Keratinocyte (primary cell): ENCODE results near the gene SLC12A9. TPM values are rescaled to one million over a fixed set of nuclear protein-coding genes. Genes with fewer than 3 reads are reported as not detected.

Experiments
- DNase-seq: peaks from one replicate; pipeline ENCODE4 v3.0.0-alpha.2; 2011; ENCODE audit warnings: low read depth, missing footprints, low spot score
- FAIRE-seq: peaks from 2 replicates; lab custom pipeline; 2011; peaks lifted over from hg19 to GRCh38; lab: Jason Lieb, UNC
- H2AFZ ChIP-seq: 2 replicates; pipeline ENCODE4 v1.6.0; 2012; ENCODE audit warnings: low read length, control low read depth, inconsistent platforms; ENCODE audit not compliant: control insufficient read depth
- H3K27ac ChIP-seq: 2 replicates; pipeline ENCODE4 v1.5.1; 2011; ENCODE audit warnings: low read length; ENCODE audit not compliant: control insufficient read depth, insufficient read depth
- H3K27me3 ChIP-seq: 3 replicates; pipeline ENCODE4 v1.6.0; 2011; ENCODE audit warnings: low read length; ENCODE audit not compliant: control insufficient read depth, insufficient read depth; ENCODE audit errors: extremely low read depth
- H3K36me3 ChIP-seq, 2 experiments: 2 replicates in 1 of 2; 3 replicates in 1 of 2; pipeline ENCODE4 v1.5.1; 2011; ENCODE audit warnings: low read length in 2 of 2, mild to moderate bottlenecking in 1 of 2; ENCODE audit not compliant: control insufficient read depth in 2 of 2, insufficient read depth in 2 of 2; ENCODE audit errors: extremely low read depth in 1 of 2
- H3K4me1 ChIP-seq: 3 replicates; pipeline ENCODE4 v1.5.1; 2011; ENCODE audit warnings: low read length; ENCODE audit not compliant: control insufficient read depth, insufficient read depth; ENCODE audit errors: extremely low read depth
- H3K4me2 ChIP-seq: 3 replicates; pipeline ENCODE4 v1.6.0; 2011; ENCODE audit warnings: low read depth, low read length; ENCODE audit not compliant: control insufficient read depth, insufficient read depth; ENCODE audit errors: extremely low read depth
- H3K4me3 ChIP-seq, 3 experiments: fragments of 200-600 bp in 1 of 3; sonication (generic) in 1 of 3; 2 replicates in 2 of 3; 3 replicates in 1 of 3; pipeline ENCODE4 v1.5.1; 2011 to 2016; ENCODE audit warnings: low read length in 3 of 3, mild to moderate bottlenecking in 3 of 3, control low read depth in 2 of 3, inconsistent platforms in 1 of 3, low read depth in 1 of 3, mixed read lengths in 1 of 3, mixed run types in 1 of 3, moderate library complexity in 1 of 3; ENCODE audit not compliant: control insufficient read depth in 2 of 3, insufficient read depth in 2 of 3; ENCODE audit errors: extremely low read depth in 1 of 3
- H3K79me2 ChIP-seq: 2 replicates; pipeline ENCODE4 v1.6.0; 2012; ENCODE audit warnings: low read length; ENCODE audit not compliant: control insufficient read depth, insufficient read depth
- H3K9ac ChIP-seq: 3 replicates; pipeline ENCODE4 v1.6.0; 2011; ENCODE audit warnings: low read length; ENCODE audit not compliant: control insufficient read depth, insufficient read depth; ENCODE audit errors: extremely low read depth
- H3K9me1 ChIP-seq: 3 replicates; pipeline ENCODE4 v1.6.0; 2011; ENCODE audit warnings: low read length; ENCODE audit not compliant: control insufficient read depth, insufficient read depth; ENCODE audit errors: extremely low read depth
- H3K9me3 ChIP-seq: 2 replicates; pipeline ENCODE4 v1.5.1; 2012; ENCODE audit warnings: low read depth, low read length; ENCODE audit not compliant: control insufficient read depth
- H4K20me1 ChIP-seq: 3 replicates; pipeline ENCODE4 v1.6.0; 2011; ENCODE audit warnings: low read length; ENCODE audit not compliant: control insufficient read depth, insufficient read depth; ENCODE audit errors: extremely low read depth
- CTCF ChIP-seq, 3 experiments: IDR thresholded peaks in 1 of 3; conservative IDR thresholded peaks in 1 of 3; optimal IDR thresholded peaks in 1 of 3; 2 replicates in 2 of 3; 3 replicates in 1 of 3; pipeline versions ENCODE3 to v1.5.1; 2011; ENCODE audit warnings: low read length in 3 of 3, mild to moderate bottlenecking in 3 of 3, moderate library complexity in 2 of 3, control low read depth in 1 of 3, inconsistent platforms in 1 of 3; ENCODE audit not compliant: insufficient read depth in 2 of 3; ENCODE audit errors: extremely low read depth in 1 of 3
- EZH2 ChIP-seq: IDR thresholded peaks from one replicate; pipeline ENCODE4 v1.6.1; 2012; ENCODE audit warnings: inconsistent platforms, mild to moderate bottlenecking, low read length, moderate library complexity
- dilution Hi-C: fragments of 300-500 bp; cut with MboI; formaldehyde crosslinking; loops from one replicate; pipeline ENCODE4 v1.7.0; 2020; ENCODE audit warnings: low sequenced_read_pairs; ENCODE audit not compliant: extremely low pct_ligation_motif_present
- polyA plus RNA-seq, 5 experiments: library from polyadenylated mRNA; depleted of rRNA in 3 of 5; stranded (reverse) in 3 of 5; stranded (forward) in 1 of 5; unstranded in 1 of 5; fragments of >200 nt; gene quantifications; 1 replicate in 1 of 5; 2 replicates in 3 of 5; 3 replicates in 1 of 5; pipeline versions ENCODE4 v1.2.1 to v1.2.3, GENCODE V29; 2011 to 2012; ENCODE audit warnings: missing spikeins in 2 of 5, low read depth in 1 of 5, low replicate concordance in 1 of 5

SLC12A9 gene
- polyA plus RNA-seq, 1 donor (not counting 4 experiments of a cell fraction or from before 2014, with no cell fraction given) = 19.8 TPM

GRCh38 chr7:100864263-100864845 is 11.8 kb downstream of the SLC12A9 start:
- H4K20me1 ChIP-seq = no peaks in the 10 kb centered on the region
- H3K4me3 ChIP-seq = no peak overlapping the region
- H2AFZ ChIP-seq = no peak overlapping the region
- TF ChIP-seq CTCF (optimal IDR thresholded peaks at IDR 0.05 in 1 of 3, IDR thresholded peaks at IDR 0.05 in 1 of 3, conservative IDR thresholded peaks at IDR 0.05 in 1 of 3; ENCODE audit: extremely low read depth in 1 of 3, insufficient read depth in 2 of 3, low read length in 3 of 3) (no peak), EZH2 (no peak)
- H3K27ac ChIP-seq = no peak overlapping the region
- H3K4me1 ChIP-seq = peaks cover 29% of the 10 kb centered on the region
- H3K79me2 ChIP-seq = peaks cover 22% of the 10 kb centered on the region
- DNase-seq (no peak), FAIRE-seq (no peak)
- H3K27me3 ChIP-seq = no peaks in the 10 kb centered on the region
- H3K36me3 ChIP-seq = peaks cover 14 to 28% of the 10 kb centered on the region in 2 experiments
- H3K4me2 ChIP-seq = no peak overlapping the region
- no peaks in the 10 kb centered on the region for H3K9me3 ChIP-seq
- no peaks in the 10 kb centered on the region for H3K9me1 ChIP-seq
- dilution Hi-C loops = no loop called here
- H3K9ac ChIP-seq = no peak overlapping the region

GRCh38 chr7:100865372-100865911 is 12.9 kb downstream of the SLC12A9 start:
- Histone ChIP-seq H4K20me1 (no peaks in the 10 kb centered on the region), H3K36me3 (peaks cover 11 to 27% of the 10 kb centered on the region in 2 experiments), H3K9me1 (no peaks in the 10 kb centered on the region), H3K4me3 (peak overlapping the region; percentile 46 to 97 (median 95)), H3K27ac (peak overlapping the region; percentile 95), H3K9me3 (no peaks in the 10 kb centered on the region), H2AFZ (no peak overlapping the region), H3K4me1 (peaks cover 30% of the 10 kb centered on the region), H3K79me2 (peaks cover 31% of the 10 kb centered on the region), H3K4me2 (peak overlapping the region; percentile 95), H3K27me3 (no peaks in the 10 kb centered on the region), H3K9ac (peak overlapping the region; percentile 99)
- dilution Hi-C loops = no loop called here
- TF ChIP-seq CTCF (optimal IDR thresholded peaks at IDR 0.05 in 1 of 3, IDR thresholded peaks at IDR 0.05 in 1 of 3, conservative IDR thresholded peaks at IDR 0.05 in 1 of 3; ENCODE audit: extremely low read depth in 1 of 3, insufficient read depth in 2 of 3, low read length in 3 of 3) = peak in 2 of 3 experiments; percentile 19 to 30
- no peak for TF ChIP-seq EZH2
- DNase-seq (peak; percentile 90), FAIRE-seq (peak; percentile 97)
